H1 (cell line): ENCODE results near the gene TP73. TPM values are rescaled to one million over a fixed set of nuclear protein-coding genes. Genes with fewer than 3 reads are reported as not detected.

Experiments
- CTCF ChIA-PET: fragments of 300-600 bp; sonication (Branson Sonifier 250); formaldehyde crosslinking; loops from one replicate; lab custom pipeline; 2021; ENCODE audit not compliant: partially characterized antibody; lab: Charles Lee
- POLR2A ChIA-PET: fragments of 300-600 bp; sonication (Branson Sonifier 250); formaldehyde crosslinking; loops from one replicate; lab custom pipeline; 2021; ENCODE audit warnings: inconsistent platforms; ENCODE audit not compliant: partially characterized antibody; lab: Charles Lee
- DNase-seq, 2 experiments: peaks; one replicate each; pipeline versions ENCODE4 v3.0.0 to v3.0.0-alpha.2; 2010 to 2022; ENCODE audit warnings: low spot score in 2 of 2, low read depth in 1 of 2, mixed read lengths in 1 of 2
- FAIRE-seq: peaks from 2 replicates; lab custom pipeline; 2011; peaks lifted over from hg19 to GRCh38; lab: Jason Lieb, UNC
- H2AFZ ChIP-seq: 2 replicates; pipeline ENCODE4 v1.8.1; 2012; ENCODE audit warnings: low read length, inconsistent platforms
- H2AK5ac ChIP-seq: 2 replicates; pipeline ENCODE4 v1.6.1; 2013; ENCODE audit warnings: low read depth, low read length
- H2BK120ac ChIP-seq: replicated peaks from 2 replicates; pipeline ENCODE3; 2013; ENCODE audit warnings: low read depth, low read length, inconsistent platforms
- H2BK12ac ChIP-seq: 2 replicates; pipeline ENCODE4 v1.6.1; 2013; ENCODE audit warnings: low read depth, low read length
- H2BK15ac ChIP-seq: 2 replicates; pipeline ENCODE4 v1.6.1; 2013; ENCODE audit warnings: low read length
- H2BK20ac ChIP-seq: 2 replicates; pipeline ENCODE4 v1.6.1; 2013; ENCODE audit warnings: low read length
- H2BK5ac ChIP-seq: 2 replicates; pipeline ENCODE4 v1.6.1; 2013; ENCODE audit warnings: low read depth, low read length
- H3K14ac ChIP-seq: 2 replicates; pipeline ENCODE4 v1.6.1; 2013; ENCODE audit warnings: inconsistent platforms; ENCODE audit not compliant: insufficient read length
- H3K18ac ChIP-seq: 2 replicates; pipeline ENCODE4 v1.6.1; 2013; ENCODE audit warnings: low read length; ENCODE audit errors: extremely low read depth
- H3K23ac ChIP-seq: 2 replicates; pipeline ENCODE4 v1.6.1; 2013; ENCODE audit warnings: inconsistent platforms; ENCODE audit not compliant: insufficient read length
- H3K23me2 ChIP-seq: 2 replicates; pipeline ENCODE4 v1.6.1; 2013; ENCODE audit warnings: low read depth, low read length
- H3K27ac ChIP-seq: 2 replicates; pipeline ENCODE4 v1.6.1; 2011; ENCODE audit warnings: low read depth, low read length, inconsistent platforms
- H3K27me3 ChIP-seq, 4 experiments: replicated peaks in 1 of 4; 1 replicate in 1 of 4; 2 replicates in 3 of 4; pipeline versions ENCODE4 v1.6.1 to v1.8.1; 2011 to 2013; ENCODE audit warnings: low read length in 3 of 4, mild to moderate bottlenecking in 3 of 4, inconsistent platforms in 2 of 4, mixed read lengths in 2 of 4, moderate library complexity in 1 of 4; ENCODE audit not compliant: control insufficient read depth in 3 of 4, insufficient read depth in 3 of 4; ENCODE audit errors: extremely low read depth in 1 of 4
- H3K36me3 ChIP-seq, 4 experiments: 2 replicates each; pipeline versions ENCODE4 v1.6.1 to v1.8.1; 2011 to 2013; ENCODE audit warnings: mild to moderate bottlenecking in 4 of 4, low read length in 3 of 4, moderate library complexity in 2 of 4, control low read depth in 1 of 4, inconsistent platforms in 1 of 4; ENCODE audit not compliant: insufficient read depth in 4 of 4, control insufficient read depth in 2 of 4
- H3K4ac ChIP-seq: replicated peaks from 2 replicates; pipeline ENCODE3; 2013; ENCODE audit warnings: low read length, low read depth, mixed read lengths, inconsistent platforms; ENCODE audit not compliant: insufficient read length
- H3K4me1 ChIP-seq, 4 experiments: replicated peaks in 1 of 4; 1 replicate in 1 of 4; 2 replicates in 3 of 4; pipeline versions ENCODE4 v1.6.1 to v1.8.1; 2011 to 2013; ENCODE audit warnings: low read length in 3 of 4, inconsistent platforms in 2 of 4, mixed read lengths in 1 of 4; ENCODE audit not compliant: insufficient read depth in 4 of 4, control insufficient read depth in 3 of 4
- H3K4me2 ChIP-seq, 2 experiments: 2 replicates each; pipeline versions ENCODE4 v1.6.1 to v1.8.1; 2011 to 2013; ENCODE audit warnings: low read depth in 2 of 2, low read length in 2 of 2, control low read depth in 1 of 2, inconsistent platforms in 1 of 2, mild to moderate bottlenecking in 1 of 2; ENCODE audit not compliant: insufficient read depth in 1 of 2
- H3K4me3 ChIP-seq, 4 experiments: fragments of 200-600, 300-600 bp in 1 of 4; sonication (generic), shearing (Covaris generic), sonication (Bioruptor Twin) in 1 of 4; 2 replicates each; pipeline versions ENCODE4 v1.5.1 to v1.8.1; 2011 to 2016; ENCODE audit warnings: low read length in 4 of 4, low read depth in 3 of 4, control low read depth in 2 of 4, inconsistent platforms in 2 of 4, mild to moderate bottlenecking in 2 of 4, mixed read lengths in 1 of 4, moderate library complexity in 1 of 4; ENCODE audit not compliant: insufficient read depth in 2 of 4; ENCODE audit errors: extremely low read depth in 1 of 4
- H3K56ac ChIP-seq: replicated peaks from 2 replicates; pipeline ENCODE3; 2013; ENCODE audit warnings: low read depth, mild to moderate bottlenecking, mixed read lengths, low read length, inconsistent platforms; ENCODE audit not compliant: insufficient read length
- H3K79me1 ChIP-seq: 2 replicates; pipeline ENCODE4 v1.6.1; 2013; ENCODE audit warnings: low read depth, low read length, control low read depth
- H3K79me2 ChIP-seq, 2 experiments: 2 replicates each; pipeline versions ENCODE4 v1.6.1 to v1.8.1; 2012 to 2013; ENCODE audit warnings: low read length in 2 of 2, mild to moderate bottlenecking in 2 of 2, inconsistent platforms in 1 of 2; ENCODE audit not compliant: insufficient read depth in 2 of 2, control insufficient read depth in 1 of 2
- H3K9ac ChIP-seq, 4 experiments: replicated peaks in 1 of 4; 1 replicate in 1 of 4; 2 replicates in 3 of 4; pipeline versions ENCODE4 v1.6.1 to v1.8.1; 2011 to 2013; ENCODE audit warnings: low read depth in 3 of 4, low read length in 3 of 4, control low read depth in 2 of 4, mild to moderate bottlenecking in 2 of 4, moderate library complexity in 2 of 4, inconsistent platforms in 1 of 4; ENCODE audit errors: extremely low read depth in 1 of 4
- H3K9me3 ChIP-seq, 2 experiments: 2 replicates each; pipeline versions ENCODE4 v1.6.1 to v1.8.1; 2012 to 2013; ENCODE audit warnings: mild to moderate bottlenecking in 2 of 2, moderate library complexity in 2 of 2, control low read depth in 1 of 2, inconsistent platforms in 1 of 2, low read depth in 1 of 2, low read length in 1 of 2, mixed read lengths in 1 of 2; ENCODE audit not compliant: insufficient read depth in 2 of 2
- H4K20me1 ChIP-seq, 2 experiments: replicated peaks in 1 of 2; 2 replicates each; pipeline versions ENCODE3 to v1.8.1; 2011 to 2013; ENCODE audit warnings: inconsistent platforms in 2 of 2, low read length in 2 of 2, mild to moderate bottlenecking in 1 of 2; ENCODE audit not compliant: insufficient read depth in 2 of 2, control insufficient read depth in 1 of 2
- H4K5ac ChIP-seq: 2 replicates; pipeline ENCODE4 v1.6.1; 2013; ENCODE audit warnings: low read length, low read depth, mixed read lengths, inconsistent platforms; ENCODE audit not compliant: insufficient read length
- H4K8ac ChIP-seq: 2 replicates; pipeline ENCODE4 v1.8.0; 2013; ENCODE audit warnings: mild to moderate bottlenecking, moderate library complexity, low read length, inconsistent platforms; ENCODE audit not compliant: insufficient read depth; ENCODE audit errors: extremely low read depth
- H4K91ac ChIP-seq: replicated peaks from 2 replicates; pipeline ENCODE3; 2013; ENCODE audit warnings: low read length, mixed read lengths, inconsistent platforms; ENCODE audit not compliant: insufficient read length
- ASH2L ChIP-seq: fragments of 200-600, 300-600 bp; sonication (generic); IDR thresholded peaks from one replicate; pipeline ENCODE4 v1.7.1; 2017; ENCODE audit warnings: low read length
- ATF2 ChIP-seq: IDR thresholded peaks from 2 replicates; pipeline ENCODE4 v1.6.1; 2012; ENCODE audit warnings: low read length, inconsistent platforms
- ATF3 ChIP-seq: IDR thresholded peaks from 2 replicates; pipeline ENCODE4 v1.6.1; 2011; ENCODE audit warnings: low read depth, mild to moderate bottlenecking, low read length; ENCODE audit not compliant: insufficient read depth
- BACH1 ChIP-seq: IDR thresholded peaks from 2 replicates; pipeline ENCODE4 v1.6.1; 2012; ENCODE audit warnings: low read length, improper control_type of control experiment
- CEBPB ChIP-seq: IDR thresholded peaks from 2 replicates; pipeline ENCODE4 v1.6.1; 2012; ENCODE audit warnings: low read depth, low read length
- JUN ChIP-seq: IDR thresholded peaks from 2 replicates; pipeline ENCODE4 v1.6.1; 2011; ENCODE audit warnings: low read depth, mild to moderate bottlenecking, improper control_type of control experiment, low read length
- KDM4A ChIP-seq: IDR thresholded peaks from one replicate; pipeline ENCODE4 v1.7.1; 2012; ENCODE audit warnings: low read depth, mild to moderate bottlenecking, moderate library complexity, low read length, inconsistent platforms; ENCODE audit not compliant: severe bottlenecking
- RBBP5 ChIP-seq: IDR thresholded peaks from 2 replicates; pipeline ENCODE4 v1.7.1; 2012; ENCODE audit warnings: low read depth, mild to moderate bottlenecking, inconsistent platforms, low read length, moderate library complexity, borderline replicate concordance
- TCF12 ChIP-seq: IDR thresholded peaks from 2 replicates; pipeline ENCODE4 v1.6.1; 2011; ENCODE audit warnings: low read depth, mild to moderate bottlenecking, low read length
- WGBS, 2 experiments: shearing (Covaris generic) in 1 of 2; methylation state at CpG; one replicate each; pipeline versions ENCODE4 v1.1.6 to v1.1.7; 2013 to 2015; ENCODE audit warnings: low lambda C conversion rate in 2 of 2, mixed read lengths in 2 of 2, inconsistent platforms in 1 of 2, low coverage in 1 of 2, missing lambda C conversion rate in 1 of 2; ENCODE audit not compliant: insufficient replicate concordance in 2 of 2, insufficient coverage in 1 of 2, insufficient read length in 1 of 2; ENCODE audit errors: extremely low coverage in 1 of 2, missing lambda C conversion rate in 1 of 2; 5-methylcytosine and 5-hydroxymethylcytosine counted together
- polyA plus RNA-seq, 7 experiments: library from polyadenylated mRNA; depleted of rRNA in 3 of 7; stranded (reverse) in 5 of 7; unstranded in 2 of 7; fragments of >200 nt in 5 of 7; fragments of 200-250 nt in 2 of 7; gene quantifications; 1 replicate in 5 of 7; 2 replicates in 1 of 7; 4 replicates in 1 of 7; pipeline versions ENCODE4 v1.2.1 to v1.2.3, GENCODE V29; 2011 to 2013; ENCODE audit warnings: missing spikeins in 2 of 7, mixed read lengths in 2 of 7
- total RNA-seq: library from RNA; stranded (reverse); fragmentation: NEBNext Ultra II Directional; extraction: Animal tissue kit (Norgen Biotek cat#: 25700); gene quantifications from 2 replicates; pipeline ENCODE4 v1.2.1, GENCODE V29; 2021

Gene TP73
- total and polyA plus RNA-seq, 2 of the 8 experiments (the other 6 are each of a cell fraction or from before 2014, with no cell fraction given), result 2.6 to 3.1 TPM

- H2BK12ac ChIP-seq, result peak overlapping the region; percentile 90; the same call in 1 of the 2 replicates
- no peak overlapping the region for H2BK120ac ChIP-seq
- peaks cover 0 to 7% (median 4%) of the 10 kb centered on the region in 4 experiments; a peak in 2 of 7 replicates for H3K27me3 ChIP-seq
- H3K23ac ChIP-seq, result no peak overlapping the region
- no peak overlapping the region for H3K9ac ChIP-seq
- no peak overlapping the region; the same call in 1 of the 2 replicates for H3K18ac ChIP-seq
- no peak overlapping the region for H3K4ac ChIP-seq
- H3K14ac ChIP-seq, result no peak overlapping the region
- H3K4me3 ChIP-seq, result no peak overlapping the region
- H2BK15ac ChIP-seq, result peak overlapping the region; percentile 94
- H3K9me3 ChIP-seq, result no peaks in the 10 kb centered on the region; a peak in 1 of 4 replicates
- no peak for FAIRE-seq
- H3K23me2 ChIP-seq, result no peaks in the 10 kb centered on the region; the same call in 1 of the 2 replicates
- no peaks in the 10 kb centered on the region for H3K36me3 ChIP-seq
- H2BK5ac ChIP-seq, result 0 out of 2 replicates have a peak overlapping the region, but pooled peaks have one; percentile 68
- H3K27ac ChIP-seq, result no peak overlapping the region
- no peak overlapping the region for H3K4me2 ChIP-seq
- no peaks in the 10 kb centered on the region for H3K79me2 ChIP-seq
- no peak overlapping the region for H3K56ac ChIP-seq
- DNase-seq, result no peak
- 0 out of 2 replicates have a peak overlapping the region, but pooled peaks have one; percentile 86 for H2BK20ac ChIP-seq
- ChIA-PET CTCF (interaction anchor here (0.9 to 1.9 kb wide), 8 partner anchors 9 to 70 kb away, joined by 3 to 6 read pairs (median 3); no protein-coding TSS in a partner anchor), POLR2A (interaction anchor here (2.3 kb wide), 1 partner anchor 35 kb away, joined by 6 read pairs; no protein-coding TSS in a partner anchor)
- peak overlapping the region; percentile 80 for H4K91ac ChIP-seq
- H2AK5ac ChIP-seq, result peak overlapping the region; percentile 16; the same call in 1 of the 2 replicates
- peaks cover 0 to 6% of the 10 kb centered on the region in 2 experiments for H4K20me1 ChIP-seq
- peaks cover 3 to 22% (median 17%) of the 10 kb centered on the region in 4 experiments for H3K4me1 ChIP-seq
- WGBS, 2 experiments, result 91% methylated on average over 23 of the region's 24 CpGs; no CpG with 5 or more reads in 1 of the 2 experiments
- no peak overlapping the region for H4K8ac ChIP-seq
- H2AFZ ChIP-seq, result no peak overlapping the region
- H4K5ac ChIP-seq, result no peak overlapping the region
- H3K79me1 ChIP-seq, result no peaks in the 10 kb centered on the region; the same call in 1 of the 2 replicates
- no peak for TF ChIP-seq TCF12
- TF ChIP-seq ATF3, result no peak
- no peak for TF ChIP-seq JUN
- no peak for TF ChIP-seq ATF2
- no peak for TF ChIP-seq KDM4A
- no peak for TF ChIP-seq ASH2L
- TF ChIP-seq CEBPB, result no peak
- no peak for TF ChIP-seq RBBP5
- no peak for TF ChIP-seq BACH1
Measured at GRCh38 chr1:3691421-3692204, 39.3 kb downstream of the TP73 start.
